Liver (tissue), 9 donors: ENCODE measurements around the gene FBXO48. TPM values are rescaled to one million over a fixed set of nuclear protein-coding genes. Genes with fewer than 3 reads are reported as not detected.

Source experiments
- DNase-seq: peaks from one replicate; pipeline ENCODE4 v3.0.0-alpha.2; 2017; ENCODE audit warnings: low spot score
- H3K27ac ChIP-seq, 2 donors: one replicate each; pipeline ENCODE4 v1.7.0; 2013; ENCODE audit warnings: inconsistent platforms in 2 of 2, low read length in 2 of 2, control low read depth in 1 of 2, low read depth in 1 of 2, mild to moderate bottlenecking in 1 of 2
- H3K27me3 ChIP-seq, 4 donors: one replicate each; pipeline versions ENCODE4 v1.6.1 to v1.7.0; 2013; ENCODE audit warnings: low read length in 3 of 4, inconsistent platforms in 1 of 4, mild to moderate bottlenecking in 1 of 4, moderate library complexity in 1 of 4; ENCODE audit not compliant: control insufficient read depth in 4 of 4, insufficient read depth in 4 of 4
- H3K36me3 ChIP-seq, 4 donors: one replicate each; pipeline versions ENCODE4 v1.6.1 to v1.7.0; 2013; ENCODE audit warnings: low read length in 3 of 4, mild to moderate bottlenecking in 3 of 4, low read depth in 1 of 4, moderate library complexity in 1 of 4; ENCODE audit not compliant: control insufficient read depth in 4 of 4, insufficient read depth in 3 of 4
- H3K4me1 ChIP-seq, 4 donors: one replicate each; pipeline versions ENCODE4 v1.6.1 to v1.7.0; 2013; ENCODE audit warnings: low read length in 3 of 4, mild to moderate bottlenecking in 3 of 4, moderate library complexity in 1 of 4; ENCODE audit not compliant: control insufficient read depth in 4 of 4, insufficient read depth in 4 of 4
- H3K4me3 ChIP-seq, 3 donors: one replicate each; pipeline versions ENCODE4 v1.6.1 to v1.7.0; 2013; ENCODE audit warnings: low read length in 3 of 3, control low read depth in 1 of 3, low read depth in 1 of 3, mild to moderate bottlenecking in 1 of 3
- H3K9ac ChIP-seq, 2 donors: one replicate each; pipeline ENCODE4 v1.7.0; 2013; ENCODE audit warnings: low read length in 2 of 2, mild to moderate bottlenecking in 2 of 2, moderate library complexity in 2 of 2, control low read depth in 1 of 2, low read depth in 1 of 2
- H3K9me3 ChIP-seq, 4 donors: one replicate each; pipeline versions ENCODE4 v1.6.1 to v1.7.0; 2013; ENCODE audit warnings: low read length in 3 of 4; ENCODE audit not compliant: control insufficient read depth in 4 of 4
- GABPA ChIP-seq, 2 donors: IDR thresholded peaks in 1 of 2; conservative IDR thresholded peaks in 1 of 2; 2 replicates each; pipeline ENCODE4 v1.6.1; 2016; ENCODE audit warnings: antibody characterized with exemption in 2 of 2, mild to moderate bottlenecking in 1 of 2, moderate library complexity in 1 of 2
- HNF4G ChIP-seq: IDR thresholded peaks from 2 replicates; pipeline ENCODE4 v1.6.1; 2016; ENCODE audit warnings: antibody characterized with exemption
- MAX ChIP-seq: IDR thresholded peaks from 2 replicates; pipeline ENCODE4 v1.6.1; 2016; ENCODE audit warnings: antibody characterized with exemption
- NR2F2 ChIP-seq: IDR thresholded peaks from 2 replicates; pipeline ENCODE4 v1.6.1; 2016; ENCODE audit warnings: antibody characterized with exemption
- TAF1 ChIP-seq: conservative IDR thresholded peaks from 2 replicates; pipeline ENCODE4 v1.6.1; 2016; ENCODE audit warnings: antibody characterized with exemption, mild to moderate bottlenecking
- YY1 ChIP-seq: IDR thresholded peaks from 2 replicates; pipeline ENCODE4 v1.6.1; 2016; ENCODE audit warnings: antibody characterized with exemption, mild to moderate bottlenecking
- ZBTB33 ChIP-seq: IDR thresholded peaks from 2 replicates; pipeline ENCODE4 v1.6.1; 2016; ENCODE audit warnings: antibody characterized with exemption
- whole genome bisulfite sequencing: extraction: QIAGEN DNeasy Blood & Tissue Kit; methylation state at CpG from one replicate; pipeline ENCODE4 v1.1.7; 2013; 5-methylcytosine and 5-hydroxymethylcytosine counted together
- polyA plus RNA-seq, 2 donors: library from polyadenylated mRNA; stranded (reverse) in 1 of 2; unstranded in 1 of 2; fragments of 200-250 nt in 1 of 2; fragments of >200 nt in 1 of 2; fragmentation: Nextera tagmentation in 1 of 2; extraction: Ambion mirVana in 1 of 2; gene quantifications; one replicate each; pipeline versions ENCODE4 v1.2.1 to v1.2.3, GENCODE V29; 2013 to 2015
- total RNA-seq, 2 donors: library from RNA; depleted of rRNA; stranded (reverse); fragments of >200 nt; gene quantifications; one replicate each; pipeline ENCODE4 v1.2.3, GENCODE V29; 2014
- TF ChIP-seq, protein P1 (sequence below): IDR thresholded peaks from 2 replicates; pipeline ENCODE4 v1.6.1; 2016; ENCODE audit warnings: antibody characterized with exemption, mild to moderate bottlenecking
- donor health status: healthy.
- donor health status: healthy.
- donor health status: healthy.
- donor health status: healthy.
- donor health status: healthy.

FBXO48 gene
- total and polyA plus RNA-seq, 4 donors: 0.45 to 1.0 (median 0.75) TPM

DNA sequence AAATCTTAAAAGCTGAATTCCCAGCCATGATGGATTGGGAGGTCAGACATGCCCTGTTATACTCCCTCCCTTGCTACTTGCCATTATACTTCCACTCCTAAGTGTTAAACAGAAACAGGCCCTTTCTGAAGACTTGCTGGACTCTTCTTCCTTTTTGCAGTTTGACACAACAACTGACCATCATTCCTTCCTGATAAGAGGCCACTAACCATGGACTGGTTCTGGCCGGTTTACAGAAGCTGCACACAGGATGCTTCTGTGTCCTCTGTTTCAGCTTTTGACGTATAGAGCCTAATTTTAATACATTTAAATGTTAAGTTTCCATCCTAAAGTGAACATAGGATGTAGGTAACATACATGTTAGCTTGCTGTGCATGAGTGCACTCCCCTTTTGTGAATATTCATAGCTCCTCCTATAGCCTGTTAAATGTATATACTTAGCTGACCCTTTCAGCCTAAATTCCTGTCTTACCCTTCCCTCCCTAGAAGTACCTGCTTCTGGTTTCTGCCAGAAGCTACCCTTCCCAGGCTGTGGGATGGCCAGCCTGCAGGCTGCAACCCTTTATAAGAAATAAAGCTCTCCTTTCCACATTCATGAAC lies 13.2 kb downstream of the FBXO48 start (continued):
- no peak for TF ChIP-seq NR2F2

DNA sequence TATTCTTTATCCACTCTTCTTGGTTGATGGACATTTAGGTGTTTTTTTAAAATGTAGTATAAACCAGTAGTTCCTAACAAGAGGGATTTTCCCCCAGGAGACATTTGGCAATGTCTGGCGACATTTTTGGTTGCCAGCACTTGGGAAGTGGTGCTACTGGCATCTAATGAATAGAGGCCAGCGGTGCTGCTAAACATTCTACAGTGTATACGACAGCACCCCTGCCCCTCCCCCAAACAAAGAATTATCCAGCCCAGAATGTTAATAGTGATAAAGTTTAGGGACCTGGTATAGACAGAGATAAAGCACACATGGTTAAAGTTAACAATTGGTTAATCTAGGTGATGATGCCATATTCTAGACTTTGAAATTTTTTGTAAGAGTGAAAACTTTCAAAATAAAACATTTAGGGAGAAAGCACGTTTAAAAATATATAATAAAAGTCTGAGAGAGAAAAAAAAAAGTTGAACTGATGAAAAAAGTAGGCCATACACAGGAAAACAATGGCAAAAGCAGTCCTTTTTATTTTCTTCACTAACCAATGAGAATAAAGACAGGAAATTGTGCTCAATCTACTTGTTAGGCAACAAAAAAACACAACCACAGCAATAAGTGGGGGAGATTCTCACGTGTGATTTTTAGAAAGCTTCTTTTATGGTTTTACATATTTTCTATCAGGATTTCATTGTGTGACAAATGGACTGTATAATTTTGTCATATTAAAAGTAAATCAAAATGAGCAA lies 14.8 kb downstream of the FBXO48 start:
- H3K9ac ChIP-seq: no peak overlapping the region
- H3K9me3 ChIP-seq: peaks cover 0 to 4% (median 1%) of the 10 kb centered on the region in 4 donors
- TF ChIP-seq HNF4G (no peak), ZBTB33 (no peak), MAX (no peak), TAF1 (no peak), NR2F2 (no peak), YY1 (no peak), GABPA (IDR thresholded peaks at IDR 0.05 in 1 of 2, conservative IDR thresholded peaks at IDR 0.05 in 1 of 2) (no peak)
- WGBS: 57% methylated on average over 5 of the region's 5 CpGs
- H3K27ac ChIP-seq: no peak overlapping the region
- no peaks in the 10 kb centered on the region for H3K36me3 ChIP-seq
- no peaks in the 10 kb centered on the region for H3K27me3 ChIP-seq
- no peaks in the 10 kb centered on the region for H3K4me1 ChIP-seq
- H3K4me3 ChIP-seq: no peak overlapping the region
- DNase-seq: no peak

GRCh38 chr2:68448671-68449653 lies 18.1 kb downstream of the FBXO48 start:
- TF ChIP-seq, protein P1, sequence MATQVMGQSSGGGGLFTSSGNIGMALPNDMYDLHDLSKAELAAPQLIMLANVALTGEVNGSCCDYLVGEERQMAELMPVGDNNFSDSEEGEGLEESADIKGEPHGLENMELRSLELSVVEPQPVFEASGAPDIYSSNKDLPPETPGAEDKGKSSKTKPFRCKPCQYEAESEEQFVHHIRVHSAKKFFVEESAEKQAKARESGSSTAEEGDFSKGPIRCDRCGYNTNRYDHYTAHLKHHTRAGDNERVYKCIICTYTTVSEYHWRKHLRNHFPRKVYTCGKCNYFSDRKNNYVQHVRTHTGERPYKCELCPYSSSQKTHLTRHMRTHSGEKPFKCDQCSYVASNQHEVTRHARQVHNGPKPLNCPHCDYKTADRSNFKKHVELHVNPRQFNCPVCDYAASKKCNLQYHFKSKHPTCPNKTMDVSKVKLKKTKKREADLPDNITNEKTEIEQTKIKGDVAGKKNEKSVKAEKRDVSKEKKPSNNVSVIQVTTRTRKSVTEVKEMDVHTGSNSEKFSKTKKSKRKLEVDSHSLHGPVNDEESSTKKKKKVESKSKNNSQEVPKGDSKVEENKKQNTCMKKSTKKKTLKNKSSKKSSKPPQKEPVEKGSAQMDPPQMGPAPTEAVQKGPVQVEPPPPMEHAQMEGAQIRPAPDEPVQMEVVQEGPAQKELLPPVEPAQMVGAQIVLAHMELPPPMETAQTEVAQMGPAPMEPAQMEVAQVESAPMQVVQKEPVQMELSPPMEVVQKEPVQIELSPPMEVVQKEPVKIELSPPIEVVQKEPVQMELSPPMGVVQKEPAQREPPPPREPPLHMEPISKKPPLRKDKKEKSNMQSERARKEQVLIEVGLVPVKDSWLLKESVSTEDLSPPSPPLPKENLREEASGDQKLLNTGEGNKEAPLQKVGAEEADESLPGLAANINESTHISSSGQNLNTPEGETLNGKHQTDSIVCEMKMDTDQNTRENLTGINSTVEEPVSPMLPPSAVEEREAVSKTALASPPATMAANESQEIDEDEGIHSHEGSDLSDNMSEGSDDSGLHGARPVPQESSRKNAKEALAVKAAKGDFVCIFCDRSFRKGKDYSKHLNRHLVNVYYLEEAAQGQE: no peak
- TF ChIP-seq YY1: no peak
- Histone ChIP-seq H3K9ac (no peak overlapping the region), H3K4me1 (no peaks in the 10 kb centered on the region), H3K27me3 (no peaks in the 10 kb centered on the region), H3K27ac (no peak overlapping the region), H3K36me3 (no peaks in the 10 kb centered on the region), H3K9me3 (peaks cover 0 to 4% (median 1%) of the 10 kb centered on the region in 4 donors), H3K4me3 (no peak overlapping the region)
- DNase-seq: no peak
- 91% methylated on average over 24 of the region's 24 CpGs for WGBS
